Measurements from ENCODE around the gene MND1. TPM values are rescaled to one million over a fixed set of nuclear protein-coding genes. Genes with fewer than 3 reads are reported as not detected.
A peak's percentile ranks its signal among the peaks of the same experiment; 100 is the strongest.

Gene MND1
- total RNA-seq, 6 donors from 2014 or later: 1.2 to 3.2 (median 1.3) TPM; not detected in 2

- no peak for ATAC-seq (ENCODE audit: low FRiP score in 2 of 2)
- Histone ChIP-seq H3K4me3 (no peak overlapping the region), H3K9me3 (no peaks in the 10 kb centered on the region), H3K27ac (no peak overlapping the region), H3K4me1 (no peaks in the 10 kb centered on the region), H3K36me3 (no peaks in the 10 kb centered on the region), H3K27me3 (no peaks in the 10 kb centered on the region)
- WGBS, 2 donors: 86 to 87% methylated on average over 4 of the region's 4 CpGs
- DNase-seq: no peak
- TF ChIP-seq EP300 (IDR thresholded peaks at IDR 0.05) (no peak), POLR2A (IDR thresholded peaks at IDR 0.05) (no peak), POLR2AphosphoS5 (IDR thresholded peaks at IDR 0.05) (no peak)
- TF ChIP-seq, protein P1, sequence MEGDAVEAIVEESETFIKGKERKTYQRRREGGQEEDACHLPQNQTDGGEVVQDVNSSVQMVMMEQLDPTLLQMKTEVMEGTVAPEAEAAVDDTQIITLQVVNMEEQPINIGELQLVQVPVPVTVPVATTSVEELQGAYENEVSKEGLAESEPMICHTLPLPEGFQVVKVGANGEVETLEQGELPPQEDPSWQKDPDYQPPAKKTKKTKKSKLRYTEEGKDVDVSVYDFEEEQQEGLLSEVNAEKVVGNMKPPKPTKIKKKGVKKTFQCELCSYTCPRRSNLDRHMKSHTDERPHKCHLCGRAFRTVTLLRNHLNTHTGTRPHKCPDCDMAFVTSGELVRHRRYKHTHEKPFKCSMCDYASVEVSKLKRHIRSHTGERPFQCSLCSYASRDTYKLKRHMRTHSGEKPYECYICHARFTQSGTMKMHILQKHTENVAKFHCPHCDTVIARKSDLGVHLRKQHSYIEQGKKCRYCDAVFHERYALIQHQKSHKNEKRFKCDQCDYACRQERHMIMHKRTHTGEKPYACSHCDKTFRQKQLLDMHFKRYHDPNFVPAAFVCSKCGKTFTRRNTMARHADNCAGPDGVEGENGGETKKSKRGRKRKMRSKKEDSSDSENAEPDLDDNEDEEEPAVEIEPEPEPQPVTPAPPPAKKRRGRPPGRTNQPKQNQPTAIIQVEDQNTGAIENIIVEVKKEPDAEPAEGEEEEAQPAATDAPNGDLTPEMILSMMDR (IDR thresholded peaks at IDR 0.05): no peak
Measured at GRCh38 chr4:153427363-153428071, 83.0 kb downstream of the MND1 start.

DNA sequence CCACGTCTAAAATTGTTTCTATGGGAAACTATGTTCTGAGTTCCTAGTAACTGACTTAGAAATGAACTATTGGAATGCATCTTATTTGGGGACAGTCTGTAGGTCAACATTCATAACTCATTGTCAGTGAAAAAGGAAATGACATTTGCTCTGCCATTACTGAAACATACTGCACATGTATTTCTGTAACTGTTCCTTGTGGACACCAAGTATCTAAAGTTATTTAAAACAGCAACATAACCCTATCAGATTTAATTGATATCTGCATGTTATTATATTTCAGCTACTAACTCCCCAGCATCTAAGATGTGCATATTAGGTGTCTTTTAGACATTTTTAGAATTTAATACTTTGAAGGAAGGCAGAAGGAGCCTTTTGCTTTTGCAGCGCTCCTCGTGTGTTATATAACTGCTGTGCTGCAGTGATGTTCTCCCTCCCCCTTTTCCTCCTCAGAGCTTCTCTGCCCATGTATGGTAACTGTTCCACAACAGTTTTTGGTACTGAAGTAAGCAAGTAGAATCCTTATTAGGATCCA is 84.5 kb downstream of the MND1 start:
- no peak for ATAC-seq (ENCODE audit: low FRiP score in 2 of 2)
- Histone ChIP-seq H3K36me3 (no peaks in the 10 kb centered on the region), H3K4me3 (no peak overlapping the region), H3K27ac (no peak overlapping the region), H3K4me1 (peaks cover 0 to 14% (median 0%) of the 10 kb centered on the region in 4 donors), H3K27me3 (no peaks in the 10 kb centered on the region), H3K9me3 (no peaks in the 10 kb centered on the region)
- no peak for DNase-seq
- 66 to 67% methylated on average over 3 of the region's 3 CpGs for WGBS, 2 donors
- TF ChIP-seq EP300 (IDR thresholded peaks at IDR 0.05): no peak
- no peak for TF ChIP-seq POLR2AphosphoS5 (IDR thresholded peaks at IDR 0.05)
- TF ChIP-seq, protein P1 (IDR thresholded peaks at IDR 0.05): no peak
- TF ChIP-seq POLR2A (IDR thresholded peaks at IDR 0.05): no peak

GRCh38 chr4:153432965-153433753 is 88.7 kb downstream of the MND1 start:
- no peaks in the 10 kb centered on the region for H3K27me3 ChIP-seq
- DNase-seq (peak in 1 of 2 donors; percentile 79), ATAC-seq (ENCODE audit: low FRiP score in 2 of 2) (peak in 1 of 2 donors; percentile 94)
- no peaks in the 10 kb centered on the region for H3K36me3 ChIP-seq
- H3K9me3 ChIP-seq: no peaks in the 10 kb centered on the region
- peak overlapping the region in 3 of 4 donors; percentile 20 to 36 (median 35) for H3K4me3 ChIP-seq
- H3K4me1 ChIP-seq: peaks cover 0 to 15% (median 0%) of the 10 kb centered on the region in 4 donors
- 51 to 55% methylated on average over 12 of the region's 12 CpGs for WGBS, 2 donors
- TF ChIP-seq POLR2AphosphoS5 (IDR thresholded peaks at IDR 0.05) (no peak), POLR2A (IDR thresholded peaks at IDR 0.05) (no peak), EP300 (IDR thresholded peaks at IDR 0.05) (no peak)
- TF ChIP-seq, protein P1 (IDR thresholded peaks at IDR 0.05): peak; percentile 49 to 82 (median 66)
- peak overlapping the region in 2 of 4 donors; percentile 54 to 56 for H3K27ac ChIP-seq

GRCh38 chr4:153433754-153434105 is 89.2 kb downstream of the MND1 start:
- Histone ChIP-seq H3K36me3 (no peaks in the 10 kb centered on the region), H3K4me1 (peaks cover 0 to 15% (median 0%) of the 10 kb centered on the region in 4 donors), H3K27me3 (no peaks in the 10 kb centered on the region), H3K9me3 (no peaks in the 10 kb centered on the region), H3K27ac (peak overlapping the region in 1 of 4 donors; percentile 56), H3K4me3 (peak overlapping the region in 1 of 4 donors; percentile 35)
- ATAC-seq (ENCODE audit: low FRiP score in 2 of 2) (no peak), DNase-seq (no peak)
- TF ChIP-seq POLR2AphosphoS5 (IDR thresholded peaks at IDR 0.05) (no peak), EP300 (IDR thresholded peaks at IDR 0.05) (no peak), POLR2A (IDR thresholded peaks at IDR 0.05) (no peak)
- TF ChIP-seq, protein P1 (IDR thresholded peaks at IDR 0.05): no peak
- WGBS, 2 donors: 45 to 63% methylated on average over 3 of the region's 3 CpGs
